ENCODE data around the gene GIMD1.
"Not testable (repeated sequence)": the region's sequence is repeated elsewhere in the genome, so short reads cannot be mapped to it uniquely, and the experiment has no call there.

GIMD1 gene

GRCh38 chr4:106368678-106369077, at the start of gene GIMD1:
TSS of gene GIMD1 (minus strand) at chr4:106368778. CDS start at chr4:106367435, 1,343 bp downstream.
- DNase-seq (ENCODE audit: low read depth) = no peak

- no peak for DNase-seq (ENCODE audit: low read depth)
Measured at GRCh38 chr4:106414366-106414765, 45.8 kb upstream of the GIMD1 start.

DNA sequence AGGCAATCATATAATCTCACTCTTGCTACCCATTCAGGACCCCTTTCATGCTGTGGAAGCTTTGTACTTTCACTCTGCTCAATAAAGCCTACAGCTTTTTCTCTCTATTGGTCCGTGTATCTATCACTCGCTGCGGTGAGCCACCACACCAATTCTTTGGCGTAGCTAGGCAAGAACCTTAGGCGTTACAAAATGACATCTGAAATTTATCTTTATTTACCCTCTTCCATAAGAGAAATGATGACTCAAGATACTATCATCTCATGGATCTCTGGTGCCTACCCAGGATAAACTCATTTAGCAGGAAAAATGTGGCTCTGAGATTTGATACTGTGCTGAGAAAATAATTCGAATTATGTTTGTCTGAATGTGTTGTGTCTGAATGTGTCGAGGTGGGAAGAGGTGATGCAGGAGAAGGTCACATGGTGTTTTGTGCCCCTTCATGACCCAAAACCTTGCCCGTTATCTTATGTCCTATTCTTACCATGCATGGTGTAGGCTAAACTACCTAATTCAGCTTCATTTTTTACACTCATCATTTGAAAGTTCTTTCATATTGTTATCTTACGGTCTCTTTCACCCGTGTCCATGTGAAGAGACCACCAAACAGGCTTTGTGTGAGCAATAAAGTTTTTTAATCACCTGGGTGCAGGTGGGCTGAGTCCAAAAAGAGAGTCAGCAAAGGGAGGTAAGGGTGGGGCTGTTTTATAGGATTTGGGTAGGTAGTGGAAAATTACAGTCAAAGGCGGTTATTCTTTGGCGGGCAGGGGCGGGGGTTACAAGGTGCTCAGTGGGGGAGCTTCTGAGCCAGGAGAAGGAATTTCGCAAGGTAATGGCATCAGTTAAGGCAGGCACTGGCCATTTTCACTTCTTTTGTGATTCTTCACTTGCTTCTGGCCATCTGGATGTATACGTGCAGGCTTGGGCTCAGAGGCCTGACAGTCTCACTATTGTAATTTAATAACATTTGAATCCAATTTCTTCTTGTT, 41.6 kb upstream of the GIMD1 start:
- DNase-seq (ENCODE audit: low read depth) = no peak

DNA sequence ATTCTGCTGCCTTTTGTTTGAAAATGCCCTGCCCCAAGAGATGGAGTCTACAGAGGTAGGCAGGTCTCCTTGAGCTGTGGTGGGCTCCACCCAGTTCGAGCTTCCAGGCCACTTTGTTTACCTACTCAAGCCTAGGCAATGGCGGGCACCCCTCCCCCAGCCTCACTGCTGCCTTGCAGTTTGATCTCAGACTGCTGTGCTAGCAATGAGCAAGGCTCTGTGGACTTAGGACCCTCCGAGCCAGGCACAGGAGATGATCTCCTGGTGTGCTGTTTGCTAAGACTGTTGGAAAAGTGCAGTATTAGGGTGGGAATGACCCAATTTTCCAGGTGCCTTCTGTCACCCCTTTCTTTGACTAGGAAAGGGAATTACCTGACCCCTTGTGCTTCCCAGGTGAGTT, 39.4 kb upstream of the GIMD1 start:
- not testable (repeated sequence) for DNase-seq (ENCODE audit: low read depth)

GRCh38 chr4:106401157-106401556, 32.6 kb upstream of the GIMD1 start:
- no peak for DNase-seq (ENCODE audit: low read depth)

- not testable (repeated sequence) for DNase-seq (ENCODE audit: low read depth)
Measured at GRCh38 chr4:106398898-106399297, 30.3 kb upstream of the GIMD1 start.

GRCh38 chr4:106395582-106395981, 27.0 kb upstream of the GIMD1 start:
- DNase-seq (ENCODE audit: low read depth) = no peak

- DNase-seq (ENCODE audit: low read depth) = no peak
Measured at GRCh38 chr4:106385853-106386393, 17.3 kb upstream of the GIMD1 start.

DNA sequence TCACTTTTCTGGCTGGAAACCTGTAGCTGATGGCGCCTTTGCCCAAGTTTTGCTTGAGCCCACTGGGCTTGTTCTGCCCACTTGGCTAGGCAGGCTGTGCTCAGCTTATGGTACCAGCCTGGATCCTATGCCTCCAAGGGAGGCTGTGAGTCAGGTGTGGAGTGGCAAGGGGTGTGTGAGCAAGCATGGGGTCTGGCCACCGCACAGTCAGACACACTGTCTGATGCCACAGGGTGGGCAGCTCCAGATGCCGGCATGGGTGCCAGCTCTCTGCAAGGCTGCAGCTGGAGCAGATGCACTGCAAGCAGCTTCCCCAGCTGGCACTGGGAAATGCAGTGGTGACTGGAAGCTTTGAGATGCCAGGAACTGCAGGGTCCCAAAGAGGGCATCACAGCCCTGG, 16.3 kb upstream of the GIMD1 start:
- no peak for DNase-seq (ENCODE audit: low read depth)

GRCh38 chr4:106380179-106380578, 11.6 kb upstream of the GIMD1 start:
- DNase-seq (ENCODE audit: low read depth) = no peak

DNA sequence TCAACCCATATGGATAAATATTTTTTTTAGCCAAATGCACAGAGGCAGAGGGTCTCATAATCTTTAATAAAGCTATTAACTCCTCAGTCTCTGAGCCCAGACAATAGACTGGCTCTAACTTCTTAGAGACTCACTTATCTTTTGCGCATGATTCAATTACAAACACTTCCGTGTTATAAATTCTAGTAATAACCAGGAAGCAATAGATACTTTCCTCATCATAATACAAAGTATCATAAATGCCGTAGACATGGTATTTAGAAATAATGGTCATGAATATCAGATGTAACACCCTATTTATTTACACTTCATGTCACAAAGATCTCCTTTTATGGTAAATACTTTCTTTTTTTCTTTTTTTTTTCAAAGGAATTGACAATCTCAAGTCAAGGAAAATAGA, 4.4 kb upstream of the GIMD1 start:
- DNase-seq (ENCODE audit: low read depth) = no peak

GRCh38 chr4:106371161-106371560, 2.6 kb upstream of the GIMD1 start:
- DNase-seq (ENCODE audit: low read depth) = no peak

- no peak for DNase-seq (ENCODE audit: low read depth)
Measured at GRCh38 chr4:106370214-106370613, 1.6 kb upstream of the GIMD1 start.

GRCh38 chr4:106369456-106370060, 980 bp upstream of the GIMD1 start:
- DNase-seq (ENCODE audit: low read depth) = no peak

GRCh38 chr4:106367072-106367471, 1.5 kb downstream of the GIMD1 start:
- no peak for DNase-seq (ENCODE audit: low read depth)

- no peak for DNase-seq (ENCODE audit: low read depth)
Measured at GRCh38 chr4:106366026-106366425, 2.6 kb downstream of the GIMD1 start.

DNA sequence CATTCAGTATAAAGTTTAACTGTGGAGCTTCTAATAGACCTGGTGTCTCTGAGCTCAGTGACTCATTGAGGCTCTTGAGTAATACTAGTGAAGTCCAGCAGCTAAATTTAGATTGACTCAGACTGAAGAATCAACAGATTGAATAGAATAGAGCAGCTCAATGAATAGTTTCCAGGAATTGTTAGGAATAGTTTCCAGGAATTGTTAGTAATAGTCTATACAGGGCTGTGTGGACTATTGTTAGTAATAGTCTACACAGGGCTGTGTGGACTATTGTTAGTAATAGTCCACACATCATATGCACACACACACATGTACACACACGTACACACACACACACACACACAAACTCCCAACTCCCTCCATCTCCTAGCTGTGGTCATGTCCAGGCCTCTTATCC, 3.0 kb downstream of the GIMD1 start:
- no peak for DNase-seq (ENCODE audit: low read depth)

DNA sequence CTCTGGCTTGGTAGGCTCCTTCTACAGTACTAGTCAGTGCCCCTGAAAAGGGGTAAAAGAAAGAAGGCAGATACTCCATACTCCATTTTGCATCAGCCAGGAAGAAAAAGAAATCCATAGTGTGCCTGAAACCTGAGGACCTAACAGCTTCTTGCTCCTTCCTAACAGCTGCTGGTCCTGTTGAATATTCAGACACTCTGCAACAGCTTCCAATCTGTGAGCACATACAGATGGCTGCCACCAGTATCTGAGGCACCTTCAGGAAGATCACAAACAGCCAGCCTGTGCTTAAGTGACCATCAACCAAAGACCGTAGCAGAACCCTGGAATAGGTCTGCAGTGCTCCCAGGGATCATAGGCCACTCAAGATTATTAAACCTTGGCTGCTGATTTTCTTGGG, 4.3 kb downstream of the GIMD1 start:
- no peak for DNase-seq (ENCODE audit: low read depth)

- DNase-seq (ENCODE audit: low read depth) = no peak
Measured at GRCh38 chr4:106362086-106362825, 6.3 kb downstream of the GIMD1 start.

DNA sequence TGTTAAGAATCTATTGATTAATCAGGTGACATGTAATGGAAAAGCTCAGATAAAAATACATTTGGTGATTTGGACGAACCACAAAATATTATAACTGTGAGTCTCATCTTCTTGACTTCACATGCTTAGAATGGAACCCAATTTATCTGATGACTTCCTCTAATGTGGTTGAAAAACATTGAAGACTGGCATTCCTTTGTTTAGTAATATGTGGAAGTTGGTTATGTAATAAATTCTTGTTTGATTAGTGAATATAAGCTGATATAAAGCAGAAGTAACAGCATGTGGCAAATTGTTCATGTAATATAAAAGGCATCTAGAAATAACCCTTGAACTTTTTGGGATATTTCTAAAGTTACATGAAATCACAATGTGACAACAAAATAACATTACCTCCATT, 9.7 kb downstream of the GIMD1 start:
- DNase-seq (ENCODE audit: low read depth) = no peak

DNA sequence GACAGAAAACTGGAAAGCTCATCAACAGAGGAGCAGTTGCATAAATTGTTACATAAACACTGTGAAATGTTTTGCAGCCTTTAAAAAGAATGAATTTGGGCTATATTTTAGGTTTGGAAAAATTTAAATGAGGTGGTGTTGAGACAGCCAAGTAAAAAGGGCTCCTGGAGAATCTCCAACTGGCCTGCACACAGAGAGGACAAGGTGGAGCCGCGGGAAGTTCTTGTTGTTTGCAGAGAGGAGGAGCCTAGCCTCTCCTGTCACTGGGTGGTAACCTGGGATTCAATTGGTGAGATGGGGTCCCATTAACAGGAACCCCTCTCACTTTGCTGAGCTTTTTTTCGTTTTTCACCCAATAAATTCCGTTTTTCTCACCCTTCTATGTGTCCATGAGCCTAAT, 13.4 kb downstream of the GIMD1 start:
- DNase-seq (ENCODE audit: low read depth) = no peak

DNA sequence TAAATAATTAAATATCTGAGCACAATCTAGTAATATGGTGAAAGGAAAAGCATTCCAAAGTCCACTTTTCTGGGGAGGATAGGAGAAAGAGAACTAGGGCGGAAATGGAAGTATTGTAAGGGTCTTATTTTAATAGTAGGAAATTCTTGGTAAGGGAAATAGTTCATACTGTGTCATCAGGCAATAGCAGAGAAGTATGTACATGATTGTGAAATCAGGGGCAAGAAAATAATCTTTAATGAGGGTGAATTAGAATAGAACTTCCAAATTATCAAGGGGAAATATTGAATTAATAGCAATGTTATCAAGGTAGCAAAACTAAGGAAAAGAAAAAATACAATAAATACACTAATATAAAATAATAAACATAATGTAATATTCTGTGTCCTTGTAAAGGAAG, 14.8 kb downstream of the GIMD1 start:
- no peak for DNase-seq (ENCODE audit: low read depth)
